H54 (cell line): ENCODE results near the gene NFIA.
A peak's percentile ranks its signal among the peaks of the same experiment; 100 is the strongest.

Experiments used
- DNase-seq: peaks from one replicate; pipeline ENCODE4 v3.0.0; 2011; ENCODE audit warnings: low spot score, mixed read lengths; ENCODE audit not compliant: insufficient read length
- FAIRE-seq: peaks from 3 replicates; lab custom pipeline; 2011; peaks lifted over from hg19 to GRCh38; lab: Jason Lieb, UNC
- POLR2A ChIP-seq: IDR thresholded peaks from 2 replicates; pipeline ENCODE4 v1.6.1; 2011; ENCODE audit warnings: low read depth, mild to moderate bottlenecking, low read length

Gene NFIA

GRCh38 chr1:61130338-61131000 lies 48.1 kb downstream of the NFIA start:
- TF ChIP-seq POLR2A = no peak
- FAIRE-seq (no peak), DNase-seq (no peak)

DNA sequence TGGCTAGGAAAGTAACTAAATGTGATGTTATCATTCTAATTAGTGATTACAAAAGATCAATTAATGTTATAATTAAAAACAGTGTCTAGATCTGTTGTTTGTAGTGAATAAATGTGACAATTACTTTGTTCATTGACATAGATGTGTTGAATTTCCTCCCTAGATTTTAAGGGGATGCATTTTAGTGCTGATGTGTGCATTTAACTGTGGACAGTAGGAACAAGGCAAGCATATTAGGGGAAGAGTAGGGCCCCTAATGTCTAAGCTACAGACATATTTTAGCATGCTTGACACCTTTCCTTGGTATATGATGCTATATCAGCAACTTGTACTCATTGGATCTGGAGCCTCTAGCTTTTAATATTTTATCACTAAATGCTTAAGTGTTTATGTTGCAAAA lies 48.9 kb downstream of the NFIA start:
- FAIRE-seq = no peak
- TF ChIP-seq POLR2A = no peak
- DNase-seq = no peak

DNA sequence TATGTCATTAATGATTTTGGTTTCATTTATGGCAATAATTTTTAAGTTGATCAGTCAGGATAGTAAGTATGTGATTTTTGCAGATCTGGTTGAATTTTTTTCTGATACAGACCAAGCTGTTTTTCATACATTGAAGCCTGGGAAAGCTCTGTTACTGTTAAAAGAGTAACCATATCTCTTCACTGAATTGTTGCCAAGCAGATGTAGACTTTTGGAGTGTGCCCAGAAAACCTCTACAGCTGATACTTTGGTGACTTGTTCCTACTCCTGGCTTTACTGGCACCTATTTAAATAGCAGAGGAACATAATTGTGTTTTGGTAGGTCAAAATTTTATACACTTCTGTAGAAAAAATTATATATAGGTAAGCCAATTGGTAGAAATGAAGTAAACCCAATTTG lies 49.4 kb downstream of the NFIA start:
- FAIRE-seq = peak; percentile 76
- no peak for TF ChIP-seq POLR2A
- no peak for DNase-seq

DNA sequence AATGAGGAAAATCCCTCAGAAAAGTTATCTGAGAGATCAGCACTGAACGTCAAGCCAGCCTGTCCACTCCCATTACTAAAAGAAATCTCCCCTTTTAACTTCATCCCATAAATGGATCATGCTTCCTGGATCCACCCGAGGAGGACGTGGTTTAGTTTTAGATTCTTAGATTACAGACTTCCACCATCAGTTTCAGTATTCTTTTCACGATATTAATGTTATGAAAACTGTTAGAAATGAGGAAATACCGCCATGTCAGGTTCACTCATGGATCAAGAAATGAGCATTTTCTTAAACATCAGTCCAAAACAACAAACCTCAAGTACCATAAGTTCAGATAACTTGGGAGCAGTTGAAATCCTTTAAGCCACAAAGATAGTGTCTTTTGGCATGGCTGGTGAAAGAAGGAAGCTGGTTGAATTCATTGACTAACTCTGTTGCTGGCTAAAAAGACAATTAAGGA lies 49.8 kb downstream of the NFIA start:
- FAIRE-seq = peak; percentile 11
- TF ChIP-seq POLR2A = no peak
- no peak for DNase-seq

DNA sequence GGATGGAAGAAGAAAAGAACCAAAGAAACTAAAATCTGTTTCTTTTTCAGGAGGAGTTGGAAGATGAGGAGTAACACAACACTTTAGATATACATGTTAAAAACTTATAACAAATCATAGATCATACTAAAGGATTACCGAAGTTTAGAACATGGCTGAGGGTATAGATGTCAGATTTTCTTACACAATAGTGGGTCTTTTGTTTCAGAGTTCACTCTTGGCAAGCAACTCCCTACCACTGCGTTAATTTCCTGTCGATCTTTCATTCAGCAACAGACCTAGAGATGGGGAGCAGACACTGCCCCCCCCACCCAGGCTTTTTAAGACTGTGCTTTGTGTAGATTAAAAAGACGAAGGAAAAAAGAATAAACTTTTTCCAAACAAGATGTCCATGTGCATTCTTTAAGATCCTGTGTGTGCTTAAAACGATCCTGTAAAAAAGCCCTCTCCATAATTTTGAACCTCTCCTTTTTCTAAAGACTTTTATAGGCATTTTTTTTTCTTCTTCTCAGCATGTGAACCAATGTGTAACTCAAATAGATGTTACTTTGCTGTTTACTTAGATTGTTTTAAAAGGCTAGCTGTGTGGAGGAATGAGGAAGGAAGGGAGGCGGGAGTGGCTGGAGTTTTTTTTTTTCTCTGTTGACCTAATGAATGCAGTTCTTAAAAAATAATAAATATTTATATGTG lies 50.4 kb downstream of the NFIA start:
- DNase-seq = no peak
- TF ChIP-seq POLR2A = no peak
- no peak for FAIRE-seq

- TF ChIP-seq POLR2A = no peak
- no peak for DNase-seq
- no peak for FAIRE-seq
Observed at GRCh38 chr1:61133335-61134019, 51.1 kb downstream of the NFIA start.

- no peak for TF ChIP-seq POLR2A
- DNase-seq = no peak
- no peak for FAIRE-seq
Observed at GRCh38 chr1:61135291-61135690, 52.9 kb downstream of the NFIA start.

DNA sequence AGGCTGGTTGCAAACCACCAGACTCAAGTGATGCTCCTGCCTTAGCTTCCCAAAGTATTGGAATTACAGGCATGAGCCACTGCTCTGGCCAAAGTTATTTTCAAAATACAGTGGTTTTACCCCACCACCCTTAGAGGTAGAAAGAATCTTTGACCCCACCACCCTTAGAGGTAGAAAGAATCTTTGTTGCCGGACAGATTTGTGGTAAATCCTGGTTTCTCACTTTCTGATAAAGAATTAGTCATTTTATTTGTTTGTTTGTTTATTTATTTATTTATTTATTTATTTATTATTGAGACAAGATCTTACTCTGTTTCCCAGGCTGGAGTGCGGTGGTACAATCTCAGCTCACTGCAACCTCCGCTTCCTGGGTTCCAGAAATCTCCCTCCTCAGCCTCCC lies 55.9 kb downstream of the NFIA start:
- FAIRE-seq = no peak

DNA sequence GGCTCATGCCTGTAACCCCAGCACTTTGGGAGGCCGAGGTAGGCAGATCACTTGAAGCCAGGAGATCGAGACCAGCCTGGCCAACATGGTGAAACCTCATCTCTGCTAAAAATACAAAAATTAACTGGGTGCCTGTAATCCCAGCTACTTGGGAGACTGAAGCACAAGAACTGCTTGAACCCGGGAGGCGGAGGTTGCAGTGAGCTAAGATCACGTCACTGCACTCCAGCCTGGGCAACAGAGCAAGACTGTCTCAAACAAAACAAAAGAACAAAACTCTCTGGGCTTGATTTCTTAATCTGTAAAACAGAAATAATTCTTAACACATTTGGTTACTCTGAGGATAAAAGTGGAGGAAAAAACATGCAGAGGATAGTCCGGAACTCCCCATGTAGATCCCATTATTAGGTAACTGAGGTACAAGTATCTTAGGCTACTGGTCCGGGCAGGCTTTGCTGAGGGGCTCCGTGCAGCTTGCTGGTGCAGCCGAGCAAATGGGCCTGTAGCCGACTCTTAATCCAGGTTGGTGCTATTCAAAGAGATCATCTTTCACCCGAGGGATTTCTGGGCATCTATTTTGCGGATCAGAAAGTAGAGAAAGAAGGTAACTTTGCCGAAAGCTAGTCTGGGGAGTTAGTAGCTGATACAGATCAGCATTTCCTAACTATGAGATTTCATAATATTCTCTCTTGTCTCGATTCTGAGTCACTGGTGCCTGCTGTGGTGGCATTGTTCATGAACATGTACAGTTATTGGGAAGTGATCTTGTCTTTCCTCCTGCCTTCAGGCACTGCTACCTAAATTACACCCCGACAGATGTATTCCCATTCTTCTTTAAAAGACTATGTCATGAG lies 56.8 kb downstream of the NFIA start:
- no peak for TF ChIP-seq POLR2A
- FAIRE-seq = peak; percentile 96
- DNase-seq = peak; percentile 30

More for the DNA sequence above, 55.9 kb downstream of the NFIA start:
- no peak for DNase-seq
- no peak for TF ChIP-seq POLR2A

DNA sequence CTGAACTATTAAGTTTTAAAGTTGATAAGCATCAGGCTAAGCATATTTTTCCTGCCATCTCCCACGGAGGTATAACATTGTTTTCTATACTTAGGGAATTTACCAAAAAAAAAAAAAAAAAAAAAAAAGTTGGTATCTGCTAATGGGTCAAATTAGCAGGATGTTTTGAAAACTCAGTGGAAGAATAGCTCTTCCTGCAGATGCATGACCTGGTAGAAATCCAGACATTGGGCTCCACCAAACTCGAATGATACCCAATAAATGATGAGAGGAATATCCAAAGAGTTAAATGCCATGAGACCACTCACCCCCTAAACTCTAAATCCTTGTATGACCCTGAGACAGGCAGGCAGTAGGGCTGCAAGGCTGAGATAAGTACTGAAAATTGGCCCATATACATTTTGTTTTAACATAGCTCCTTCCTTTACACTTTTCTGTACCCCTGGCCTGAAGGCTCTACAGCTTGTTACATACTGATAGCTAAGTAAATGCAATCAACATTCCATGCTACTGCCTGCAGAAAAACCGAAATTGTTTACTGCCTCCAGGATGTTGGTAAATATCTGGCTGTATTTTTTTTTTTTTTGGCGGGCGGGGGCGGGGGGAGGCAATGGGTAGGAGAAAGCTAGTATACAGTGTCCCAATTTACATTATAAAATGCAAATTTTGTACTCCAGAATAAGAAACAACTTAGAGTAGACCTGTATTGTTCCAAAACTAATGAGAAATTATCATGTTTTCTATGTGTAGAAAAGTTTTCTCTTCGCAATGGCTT lies 57.6 kb downstream of the NFIA start:
- TF ChIP-seq POLR2A = no peak
- no peak for FAIRE-seq
- no peak for DNase-seq

GRCh38 chr1:61140778-61141177 lies 58.4 kb downstream of the NFIA start:
- DNase-seq (no peak), FAIRE-seq (no peak)
- no peak for TF ChIP-seq POLR2A

DNA sequence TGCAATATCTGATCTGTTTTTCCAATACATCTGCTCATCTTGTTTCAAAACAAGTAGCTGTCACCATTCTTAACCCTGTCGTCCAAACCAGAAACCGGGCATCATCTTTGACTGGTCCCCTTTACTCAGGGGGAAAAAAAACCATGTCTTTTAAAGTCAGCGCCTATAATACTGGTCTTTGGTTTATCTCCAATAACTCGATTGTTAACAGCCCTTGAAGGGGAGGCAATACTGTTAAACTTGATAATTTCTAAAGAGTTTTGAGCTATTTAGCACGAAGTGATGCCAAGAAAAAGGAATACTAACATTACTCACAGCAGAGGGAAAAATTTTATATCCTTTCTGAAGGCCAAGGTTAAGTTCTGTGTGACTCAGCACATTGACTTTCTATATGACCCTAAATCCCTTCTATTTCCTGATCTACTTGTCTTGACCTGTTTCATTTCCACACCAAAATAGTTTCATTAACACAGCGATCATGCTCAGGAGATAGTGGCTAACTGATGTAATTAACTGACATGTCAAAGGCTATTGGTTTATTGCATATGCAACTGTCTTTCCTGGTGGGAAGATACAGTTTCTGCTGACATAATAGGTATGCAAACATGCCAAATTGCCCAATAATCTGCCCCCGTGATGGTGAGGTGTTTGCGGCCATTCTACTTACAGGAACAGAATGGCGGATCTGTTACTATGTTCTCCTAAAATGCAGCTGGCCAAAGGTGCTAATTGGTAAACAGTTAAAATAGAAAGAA lies 59.1 kb downstream of the NFIA start:
- no peak for DNase-seq
- peak; percentile 76 for FAIRE-seq

More for the DNA sequence above, 59.1 kb downstream of the NFIA start:
- no peak for TF ChIP-seq POLR2A
